AG09319 (cell line): ENCODE data around the gene NPAS3.

Source experiments
- DNase-seq: peaks from one replicate; pipeline ENCODE4 v3.0.0-alpha.2; 2010; ENCODE audit warnings: low read depth; ENCODE audit errors: extremely low read depth
- CTCF ChIP-seq: IDR thresholded peaks from 2 replicates; pipeline ENCODE4 v1.5.1; 2011; ENCODE audit warnings: low read depth, mild to moderate bottlenecking, inconsistent platforms, low read length, moderate library complexity

The NPAS3 gene

DNA sequence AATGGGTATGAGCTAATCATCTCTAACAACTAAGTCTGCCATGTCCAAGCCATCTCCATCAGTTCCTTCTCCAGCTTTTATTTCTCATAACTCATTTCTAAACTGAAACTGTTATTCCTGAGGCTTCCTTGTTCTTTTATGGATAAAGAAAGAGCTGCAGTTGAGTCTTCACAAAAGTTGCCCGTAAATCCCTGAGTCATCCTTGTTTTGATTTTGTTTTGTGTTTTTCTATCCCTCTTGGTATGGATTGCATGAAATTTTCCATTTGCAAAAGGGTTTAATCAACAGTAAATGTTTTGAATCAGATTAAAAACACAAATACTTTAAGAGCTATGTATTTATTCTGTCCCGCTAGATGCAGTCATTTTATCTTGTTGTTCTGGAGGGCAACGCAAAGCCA lies 721.6 kb downstream of the NPAS3 start:
- no peak for TF ChIP-seq CTCF
- no peak for DNase-seq

DNA sequence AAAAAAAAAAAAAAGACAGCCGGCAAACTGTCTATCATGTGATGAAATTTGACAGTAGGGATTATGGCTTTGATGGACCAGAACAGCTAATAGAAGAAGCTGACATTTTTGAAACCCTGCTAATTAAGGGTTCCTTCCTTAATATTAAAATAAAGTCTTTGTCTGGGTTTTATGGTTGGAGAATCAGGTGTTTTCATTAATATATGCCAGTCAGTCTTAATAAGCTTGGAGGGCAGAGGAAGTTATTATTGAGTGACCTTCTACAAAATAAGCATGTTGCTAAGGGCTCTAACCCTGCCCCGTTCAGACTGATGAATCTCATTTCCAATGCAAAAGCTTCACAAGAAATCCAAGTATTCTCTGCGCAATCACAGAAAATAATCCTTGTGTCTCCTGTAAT lies 722.4 kb downstream of the NPAS3 start:
- no peak for TF ChIP-seq CTCF
- DNase-seq: no peak

GRCh38 chr14:33668066-33668465 lies 729.4 kb downstream of the NPAS3 start:
- DNase-seq: no peak
- TF ChIP-seq CTCF: no peak

- no peak for TF ChIP-seq CTCF
- DNase-seq: no peak
Measured at GRCh38 chr14:33669111-33669510, 730.4 kb downstream of the NPAS3 start.

DNA sequence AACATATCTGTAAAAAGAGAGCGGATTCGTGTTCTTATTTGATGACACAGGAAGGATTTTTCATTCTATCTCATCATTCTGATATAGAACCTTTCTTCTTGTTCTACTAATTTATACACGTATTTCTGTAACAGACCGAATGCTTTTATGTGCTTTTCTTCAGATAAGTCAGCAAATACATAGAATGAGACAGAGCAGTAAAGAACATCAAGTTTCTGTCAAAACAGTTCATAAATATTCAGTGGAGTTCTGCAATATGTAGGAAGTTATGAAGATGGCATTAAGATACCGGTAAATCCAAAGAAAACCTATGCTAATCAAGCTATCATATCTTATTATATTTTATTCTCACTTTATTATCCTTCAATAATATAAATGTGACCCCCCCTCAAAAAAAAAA lies 731.6 kb downstream of the NPAS3 start:
- TF ChIP-seq CTCF: no peak
- no peak for DNase-seq

- no peak for DNase-seq
- TF ChIP-seq CTCF: no peak
Measured at GRCh38 chr14:33671556-33671955, 732.9 kb downstream of the NPAS3 start.

DNA sequence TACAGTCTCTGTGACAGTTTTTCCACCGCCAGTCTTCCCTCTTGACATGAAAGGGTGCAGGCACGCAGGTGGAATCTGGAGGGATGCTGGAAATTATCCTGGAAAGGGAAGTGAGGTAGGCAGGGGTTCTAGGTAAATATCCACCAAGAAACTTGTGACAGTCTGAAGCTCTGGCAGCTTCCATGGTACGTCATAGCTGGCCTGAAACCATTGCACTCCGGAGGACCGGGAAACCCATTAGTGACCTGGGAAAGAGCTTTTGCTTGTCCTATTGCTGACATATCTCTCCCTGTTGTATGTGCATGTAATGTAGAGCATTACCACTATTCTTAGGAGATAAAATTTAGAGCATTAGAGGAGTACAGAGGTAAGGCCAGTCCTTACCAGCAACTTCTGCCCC lies 736.2 kb downstream of the NPAS3 start:
- no peak for TF ChIP-seq CTCF
- no peak for DNase-seq
